HG02798 (cell line): ENCODE results near the gene TRDN.
"Not testable (repeated sequence)": the region's sequence is repeated elsewhere in the genome, so short reads cannot be mapped to it uniquely, and the experiment has no call there.

Experiments
- ATAC-seq: cut with Tn5 transposase; IDR thresholded peaks from one replicate; pipeline ENCODE4 v1.9.1; 2021; ENCODE audit warnings: mild to moderate bottlenecking; ENCODE audit not compliant: unreplicated experiment, poor library complexity

The TRDN gene

DNA sequence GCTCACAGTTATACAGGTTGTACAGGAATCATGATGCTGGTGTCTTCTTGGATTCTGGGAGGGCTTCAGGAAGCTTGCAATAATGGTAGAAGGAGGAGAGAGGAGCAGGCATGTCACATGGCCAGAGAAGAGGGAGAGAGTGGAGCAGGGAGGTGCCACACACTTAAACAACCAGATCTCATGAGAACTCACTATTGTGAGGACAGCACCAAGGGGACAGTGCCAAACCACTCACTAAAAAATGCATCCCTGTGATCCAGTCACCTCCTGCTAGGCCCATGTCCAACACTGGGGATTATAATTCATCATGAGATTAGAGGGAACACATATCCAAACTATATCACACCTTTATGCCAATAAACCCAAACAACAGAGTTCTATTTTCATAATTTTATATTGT lies 67.2 kb downstream of the TRDN start:
- ATAC-seq: no peak

DNA sequence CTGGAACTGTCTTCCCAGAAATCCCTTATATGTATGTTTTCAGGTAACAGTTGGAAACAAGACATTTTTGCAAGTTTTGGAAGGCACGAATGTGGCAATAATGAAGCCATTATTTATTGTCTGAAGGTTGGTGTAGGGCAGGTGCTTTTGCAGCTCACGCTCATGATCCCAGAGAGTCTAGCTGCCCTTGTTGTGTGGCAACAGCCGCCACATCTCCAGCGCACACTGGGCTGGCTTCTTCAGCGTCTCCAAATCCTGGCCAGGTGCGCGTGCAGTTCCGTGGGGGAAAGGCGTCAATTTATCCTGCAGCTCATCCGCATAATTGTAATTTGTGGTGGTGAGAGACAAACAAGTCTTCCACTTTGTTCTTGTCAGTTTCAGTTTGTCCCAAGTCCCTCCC lies 71.2 kb downstream of the TRDN start:
- ATAC-seq: no peak

DNA sequence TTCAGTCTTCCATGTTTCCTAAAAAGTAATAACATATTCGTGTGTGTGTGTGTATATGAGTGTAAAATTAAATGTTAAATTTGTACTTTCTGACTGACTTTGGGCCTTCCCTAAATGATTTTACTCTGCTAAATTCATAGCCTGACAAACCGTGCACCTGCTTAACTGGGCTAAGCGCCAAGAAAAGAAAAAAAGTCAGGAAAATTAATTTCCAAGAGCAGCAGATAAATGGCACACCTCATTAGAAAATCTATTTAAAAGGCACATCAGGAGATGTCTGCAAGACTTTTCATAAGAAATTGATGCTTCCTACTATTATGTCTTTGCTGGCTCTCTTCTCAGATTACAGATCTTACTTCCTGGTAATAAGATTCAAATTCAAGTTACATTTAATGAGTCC lies 72.4 kb downstream of the TRDN start:
- ATAC-seq: no peak

DNA sequence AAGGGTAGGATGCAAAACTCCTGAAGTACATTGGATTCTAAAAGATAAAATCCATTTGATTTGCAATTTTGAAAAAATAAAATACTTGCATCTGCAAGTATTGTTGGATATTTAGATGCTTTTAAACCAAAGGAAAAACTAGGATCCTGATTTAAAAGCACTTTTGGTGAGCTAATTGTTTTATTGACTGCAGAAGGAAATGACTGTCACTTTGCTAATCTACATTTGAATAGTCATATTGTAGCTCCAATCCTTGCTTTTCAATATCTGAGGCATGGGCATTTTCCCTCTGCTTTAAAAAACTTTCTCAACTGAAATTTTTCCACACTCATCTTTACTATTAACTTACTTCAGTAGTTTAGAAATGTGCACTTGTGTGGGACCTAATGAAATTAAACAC lies 74.1 kb downstream of the TRDN start:
- ATAC-seq: no peak

DNA sequence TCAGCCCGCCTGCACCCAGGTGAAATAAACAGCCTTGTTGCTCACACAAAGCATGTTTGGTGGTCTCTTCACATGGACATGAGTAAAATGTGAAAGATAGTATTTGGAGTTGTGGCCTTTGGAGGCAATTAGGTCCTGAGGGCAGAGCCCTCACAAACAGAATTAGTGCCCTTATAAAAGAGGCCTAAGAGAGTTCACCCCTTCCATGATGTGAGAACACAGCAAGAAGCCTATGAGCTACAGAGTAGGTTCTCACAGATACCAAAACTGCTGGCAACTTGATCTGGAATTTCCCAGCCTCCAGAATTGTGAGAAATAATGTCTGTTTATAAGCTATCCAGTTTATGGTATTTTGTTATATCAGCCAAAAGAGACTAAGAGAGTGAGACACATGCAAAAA lies 74.5 kb downstream of the TRDN start:
- no peak for ATAC-seq

DNA sequence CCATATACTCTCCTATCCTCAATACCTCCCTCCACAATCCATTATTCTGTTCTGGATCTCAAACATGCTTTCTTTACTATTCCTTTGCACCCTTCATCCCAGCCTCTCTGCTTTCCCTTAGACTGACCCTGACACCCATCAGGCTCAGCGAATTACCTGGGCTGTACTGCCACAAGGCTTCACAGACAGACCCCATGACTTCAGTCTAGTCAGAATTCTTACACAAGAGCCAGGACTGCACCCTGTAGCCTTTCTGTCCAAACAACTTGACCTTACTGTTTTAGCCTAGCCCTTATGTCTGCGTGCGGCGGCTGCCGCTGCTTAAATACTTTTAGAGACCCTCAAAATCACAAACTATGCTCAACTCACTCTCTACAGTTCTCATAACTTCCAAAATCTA lies 76.9 kb downstream of the TRDN start:
- ATAC-seq: not testable (repeated sequence)

DNA sequence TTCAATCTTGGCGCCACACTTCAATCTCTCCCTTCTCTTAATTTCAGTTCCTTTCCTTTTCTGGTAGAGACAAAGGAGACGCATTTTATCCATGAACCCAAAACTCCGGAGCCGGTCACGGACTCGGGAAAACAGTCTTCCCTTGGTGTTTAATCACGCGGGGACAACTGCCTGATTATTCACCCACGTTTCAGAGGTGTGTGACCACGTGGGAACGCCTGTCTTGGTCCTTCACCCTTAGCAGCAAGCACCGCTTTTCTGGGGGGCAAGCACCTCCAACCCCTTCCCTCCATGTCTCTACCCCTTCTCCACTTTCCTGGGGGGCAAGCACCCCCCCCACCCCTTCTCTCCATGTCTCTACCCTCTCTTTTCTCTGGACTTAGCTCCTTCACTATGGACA lies 79.3 kb downstream of the TRDN start:
- not testable (repeated sequence) for ATAC-seq

DNA sequence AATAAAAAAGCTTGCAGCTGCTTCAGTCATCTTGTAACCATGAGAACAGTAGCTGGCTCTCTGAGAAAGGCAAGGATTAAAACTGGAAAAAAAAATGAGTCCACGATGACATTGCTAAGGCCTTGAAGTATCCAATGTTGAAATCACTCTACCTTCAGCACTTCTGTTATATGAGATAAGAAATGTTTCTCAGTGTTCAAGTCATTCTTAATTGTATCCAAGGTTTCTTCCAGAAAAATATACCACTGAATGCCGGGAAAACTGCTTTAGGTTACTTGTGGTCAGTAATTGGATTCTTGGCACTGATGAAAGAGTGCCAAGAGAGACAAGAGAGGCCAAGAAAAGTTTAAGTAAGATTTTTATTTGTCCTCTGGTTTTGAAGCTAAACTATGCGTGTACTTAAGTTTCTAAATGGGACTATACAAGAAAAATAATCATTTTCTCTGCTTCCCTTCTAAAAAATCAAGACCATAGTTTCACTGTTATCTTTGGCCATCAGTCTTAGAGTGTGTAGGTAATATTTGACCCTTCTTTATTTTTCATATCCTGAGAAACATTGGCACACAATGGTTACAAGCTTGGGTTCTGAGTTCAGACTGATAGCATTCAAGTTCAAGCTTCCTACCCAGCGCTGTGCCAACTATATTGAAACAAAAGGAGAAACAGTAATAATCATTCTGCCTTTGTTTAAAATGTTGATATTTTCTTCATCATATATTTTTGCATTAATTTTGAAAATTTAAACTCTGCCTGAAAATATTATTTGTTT lies 84.6 kb downstream of the TRDN start:
- ATAC-seq: no peak

DNA sequence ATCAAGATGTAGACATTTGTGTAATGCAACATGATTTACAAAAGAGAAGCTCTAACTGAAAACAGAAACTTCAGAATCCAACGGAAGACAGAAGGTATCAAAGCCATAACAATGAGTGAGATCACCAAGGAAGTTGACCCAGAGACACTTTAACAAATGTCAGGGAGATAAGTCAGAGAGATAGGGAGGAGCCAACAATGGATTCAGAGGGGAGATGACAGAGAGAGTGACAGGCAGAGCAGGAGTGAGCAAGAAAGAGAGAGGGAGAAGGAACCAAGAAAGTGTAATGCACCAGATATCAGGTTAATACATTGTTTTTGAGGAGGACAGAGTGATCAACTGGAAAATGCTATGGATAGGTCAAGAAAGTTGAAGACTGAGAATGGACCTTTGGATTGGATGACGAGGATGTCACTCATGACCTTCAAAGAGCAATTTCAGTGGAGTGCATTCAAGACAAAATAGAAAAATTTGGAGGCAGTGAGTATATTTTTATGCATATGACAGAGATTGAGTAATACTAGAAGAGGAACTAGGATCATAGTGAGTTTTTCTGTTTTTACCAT lies 86.6 kb downstream of the TRDN start:
- no peak for ATAC-seq

DNA sequence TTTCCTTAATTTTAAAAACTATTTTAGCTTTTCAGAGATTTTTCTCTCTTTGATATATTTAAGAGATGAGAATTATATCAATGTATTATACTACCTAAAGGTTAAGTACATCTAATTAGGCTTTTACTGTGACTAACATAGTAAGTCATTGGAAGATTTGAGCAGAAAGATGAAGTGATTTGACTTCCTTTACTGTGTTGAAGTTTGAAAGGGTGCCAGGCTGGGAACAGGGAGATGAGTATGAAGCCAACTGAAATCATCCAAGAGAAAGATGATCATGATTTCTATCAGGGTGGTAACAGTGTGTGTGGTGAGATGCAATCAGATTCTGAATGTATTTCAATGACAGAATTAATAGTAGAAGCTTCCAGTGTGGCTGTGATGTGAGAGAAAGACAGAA lies 87.3 kb downstream of the TRDN start:
- no peak for ATAC-seq

DNA sequence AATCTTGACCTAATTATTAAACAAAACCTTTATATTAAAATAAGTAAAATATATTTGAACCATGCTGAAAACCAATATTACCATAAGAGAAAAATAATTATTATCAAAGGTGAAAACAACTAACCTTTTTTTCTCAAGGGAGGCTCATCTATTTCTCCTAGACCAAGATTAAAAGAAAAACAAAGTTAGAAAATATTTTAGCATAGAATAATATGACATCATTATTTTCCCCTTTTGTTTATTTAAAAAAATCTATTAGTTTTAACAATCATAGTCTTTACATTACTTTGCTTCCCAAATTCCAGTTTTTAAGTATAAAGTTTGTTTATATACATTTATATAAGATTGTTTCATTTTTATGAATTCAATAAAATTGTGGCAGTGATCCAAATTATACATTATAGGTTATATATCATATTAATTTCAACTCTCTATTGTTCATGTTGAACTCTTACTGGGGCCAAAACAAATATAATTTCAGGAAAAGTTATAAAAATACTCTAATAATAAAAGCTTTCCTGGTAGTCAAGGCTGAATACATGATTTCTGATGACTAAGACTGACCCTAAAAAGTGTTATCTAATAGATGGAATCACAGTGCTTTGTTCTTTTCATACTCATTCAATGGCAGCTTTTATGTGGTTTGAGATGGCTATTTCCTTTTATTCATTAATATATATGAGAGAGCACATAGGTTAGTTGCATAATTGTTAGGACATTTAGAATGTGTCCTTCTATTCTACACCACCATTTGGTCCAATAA lies 89.4 kb downstream of the TRDN start:
- no peak for ATAC-seq

DNA sequence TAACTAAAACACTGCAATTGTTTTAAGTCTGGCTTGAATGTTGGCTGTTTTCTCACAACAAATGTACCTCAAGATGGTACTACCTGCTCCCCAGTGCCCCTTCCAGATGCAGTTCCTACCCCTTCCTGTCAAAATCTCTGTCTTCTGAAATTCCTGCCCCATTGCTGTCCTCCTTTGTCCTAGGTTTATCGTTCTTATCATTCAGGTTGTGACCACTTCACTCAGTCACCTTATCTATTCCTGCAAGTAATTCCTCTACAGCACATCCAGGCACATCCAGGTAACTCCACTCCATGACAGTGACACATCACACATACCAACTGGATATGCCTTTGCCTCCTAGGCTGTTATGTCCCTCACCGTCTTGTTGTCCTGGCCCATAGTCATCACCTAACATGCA lies 90.2 kb downstream of the TRDN start:
- ATAC-seq: no peak

DNA sequence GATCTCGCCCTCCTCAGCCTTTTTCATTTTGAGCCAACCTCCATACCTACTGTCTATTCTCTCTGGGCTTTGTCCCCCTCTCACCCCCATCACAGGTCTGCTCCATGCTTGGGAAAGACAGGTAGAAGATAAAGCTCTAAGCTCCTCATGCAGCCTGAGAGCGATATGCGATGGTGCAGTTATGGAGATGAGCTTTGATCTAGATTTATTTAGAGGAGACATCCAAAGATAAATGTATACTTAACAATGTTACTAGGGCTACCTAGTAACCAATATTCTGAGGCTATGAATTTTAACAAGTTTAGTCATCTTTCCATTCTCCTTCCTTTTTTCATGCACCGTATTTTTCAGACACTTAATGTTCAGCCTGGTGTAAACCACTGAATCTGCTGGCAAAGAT lies 95.3 kb downstream of the TRDN start:
- ATAC-seq: no peak

DNA sequence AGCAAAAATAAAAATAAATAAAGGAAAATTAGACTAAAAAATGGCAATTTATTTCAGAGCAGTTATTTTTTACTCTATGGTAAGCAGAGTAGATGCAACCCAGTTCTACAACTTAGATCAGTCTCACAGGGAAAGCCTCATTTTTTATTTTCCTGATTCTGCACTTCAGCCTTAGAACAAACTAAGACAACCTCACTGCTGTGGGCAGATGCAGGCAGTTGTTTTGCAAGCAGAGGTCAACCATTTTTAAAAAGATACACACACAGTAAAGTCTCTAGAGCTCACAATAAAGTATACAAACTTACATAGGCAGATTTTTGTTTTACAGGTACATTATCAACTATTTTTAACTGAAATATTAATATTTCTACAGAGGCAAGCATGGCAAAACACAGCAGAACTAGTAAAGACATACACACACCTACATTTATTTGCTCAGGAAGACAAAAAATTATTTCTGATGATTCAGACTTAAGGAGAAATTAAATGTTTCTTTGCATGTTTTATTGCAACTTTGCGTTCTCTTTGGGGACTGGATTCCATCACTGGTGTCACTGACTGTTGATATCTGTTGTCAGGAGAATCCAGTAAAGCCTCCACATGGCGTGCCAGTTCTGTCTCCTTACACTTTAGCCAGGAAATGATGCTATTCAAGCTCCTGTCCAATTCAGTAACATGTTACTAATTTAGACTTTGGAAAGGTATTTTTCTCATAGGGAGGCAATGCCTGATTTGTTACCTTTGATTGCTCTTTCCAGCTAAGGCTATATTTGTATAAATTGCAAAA lies 102.7 kb downstream of the TRDN start:
- ATAC-seq: no peak

DNA sequence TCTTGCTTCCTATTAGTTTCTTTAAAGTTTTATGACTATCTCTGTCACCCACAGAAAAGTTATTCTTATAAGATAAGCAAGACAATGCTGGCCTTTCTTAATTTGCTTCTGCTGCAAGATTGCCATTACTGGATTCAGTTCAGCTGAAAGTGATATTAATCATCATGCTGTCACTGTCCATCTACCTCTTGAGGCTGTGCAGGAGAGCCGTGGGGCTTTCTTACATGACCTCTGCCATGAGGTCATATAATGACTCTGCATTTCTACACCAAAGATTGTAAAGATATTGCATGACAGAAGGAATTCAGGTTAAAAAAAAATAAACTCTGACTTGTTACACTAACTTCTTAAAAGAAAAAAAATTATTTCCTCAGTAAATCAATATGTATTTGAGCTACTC lies 106.9 kb downstream of the TRDN start:
- peak; percentile 50 for ATAC-seq

DNA sequence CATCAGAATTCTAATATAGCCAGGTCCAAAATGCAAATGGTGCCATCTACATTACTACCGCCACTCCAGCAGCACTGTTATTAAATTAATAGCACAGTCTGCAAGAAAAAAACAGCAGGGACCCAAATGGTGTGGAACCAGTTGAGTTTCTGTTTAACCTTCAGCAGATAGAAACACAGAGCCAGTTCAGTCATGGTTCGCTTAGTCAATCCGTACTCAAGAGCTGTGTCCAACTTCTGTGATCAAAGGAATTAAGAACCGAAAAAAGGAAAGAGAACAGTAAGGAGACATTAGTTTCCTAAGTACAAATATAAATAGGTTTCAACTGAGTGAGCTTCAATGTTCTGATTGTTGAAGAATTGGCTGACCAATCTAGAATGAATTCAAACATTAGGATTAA lies 107.7 kb downstream of the TRDN start:
- ATAC-seq: no peak

DNA sequence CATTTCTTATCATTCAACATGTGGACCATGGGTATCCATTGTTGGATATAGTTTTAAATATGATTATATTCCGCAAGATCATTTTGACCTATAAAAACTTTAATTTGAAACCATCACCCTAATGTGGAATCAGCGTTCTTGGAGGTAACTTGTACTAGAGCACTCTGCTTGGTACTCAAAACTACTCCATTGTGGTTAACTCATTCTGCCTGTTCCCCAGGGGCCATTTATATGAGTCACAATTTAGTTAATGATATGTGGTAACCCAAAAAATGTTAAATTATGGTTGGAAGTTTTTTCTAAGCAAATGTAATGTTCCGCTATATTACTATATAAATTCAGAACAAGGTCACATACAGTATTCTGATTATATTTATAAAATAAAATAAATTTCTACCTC lies 109.3 kb downstream of the TRDN start:
- no peak for ATAC-seq

DNA sequence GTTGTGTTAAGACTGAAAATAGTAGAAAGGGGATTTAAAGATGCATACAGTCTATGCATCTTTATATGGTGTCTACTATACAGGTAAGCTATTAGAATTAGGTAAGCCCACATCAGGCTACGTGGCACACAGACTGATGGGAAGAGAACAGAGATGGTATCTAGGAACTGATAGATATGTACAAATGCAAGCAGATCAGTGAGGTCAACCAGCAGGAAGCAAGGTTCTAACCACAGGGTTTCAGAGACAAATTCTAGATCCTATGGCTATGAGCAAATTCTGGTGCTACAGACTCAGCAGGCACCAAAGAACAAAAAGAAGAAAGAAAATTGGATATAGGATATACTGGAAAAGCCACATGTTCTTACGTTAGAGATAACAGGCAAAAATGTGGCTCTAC lies 110.6 kb downstream of the TRDN start:
- peak; percentile 61 for ATAC-seq

DNA sequence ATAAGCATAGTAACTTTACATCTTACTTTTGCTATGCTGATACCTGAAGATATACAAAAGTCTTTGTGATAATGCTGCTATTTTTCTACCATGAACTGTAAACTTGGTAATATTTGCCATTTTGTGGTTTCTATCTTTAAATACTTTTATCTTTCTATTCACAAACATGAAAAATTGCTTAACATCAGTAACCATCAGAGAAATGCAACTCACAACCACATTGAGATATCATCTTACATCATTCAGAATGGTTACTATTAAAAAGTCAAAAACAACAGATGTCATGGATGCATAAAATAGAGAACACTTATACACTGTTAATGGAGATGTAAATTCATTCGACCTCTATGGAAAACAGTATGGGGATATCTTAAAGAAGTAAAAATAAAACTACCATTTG lies 112.0 kb downstream of the TRDN start:
- ATAC-seq: no peak

DNA sequence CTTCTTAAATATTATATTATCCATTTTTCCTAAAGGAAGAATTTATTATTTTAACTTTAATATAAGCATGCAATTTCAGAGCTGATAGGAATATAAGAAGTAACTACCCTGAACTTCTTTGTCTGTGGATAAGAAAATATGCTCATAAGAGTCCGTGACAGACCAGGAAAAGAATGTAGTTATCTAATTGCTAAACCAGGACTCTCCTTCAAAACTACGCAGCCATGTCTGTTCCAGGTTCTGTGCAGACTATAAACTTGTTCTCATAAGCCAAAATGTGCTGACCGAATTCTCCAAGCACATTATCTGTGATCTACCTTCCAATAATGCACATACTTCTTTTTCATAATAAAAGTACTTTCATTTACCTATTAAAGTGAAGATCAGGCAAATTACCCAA lies 116.5 kb downstream of the TRDN start:
- ATAC-seq: no peak

DNA sequence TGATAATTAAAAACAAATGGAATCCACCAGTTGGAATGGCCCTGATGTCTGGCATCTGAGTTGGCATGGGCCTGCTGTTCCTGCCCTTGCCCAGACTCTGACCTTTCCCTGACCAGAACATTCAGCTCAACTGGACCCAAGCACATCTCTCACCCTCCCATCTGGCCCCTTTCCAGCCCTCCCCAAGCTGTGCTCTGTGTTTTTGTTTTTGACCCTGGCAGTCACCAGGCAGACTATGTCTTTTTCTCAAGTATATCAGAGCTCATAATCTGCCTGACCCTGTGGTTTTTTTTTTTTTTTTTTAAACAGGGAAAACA lies 117.6 kb downstream of the TRDN start:
- no peak for ATAC-seq
